Measurements from ENCODE around the gene JADE2.
A peak's percentile ranks its signal among the peaks of the same experiment; 100 is the strongest.

JADE2 gene

GRCh38 chr5:134530301-134531077 is 5.0 kb downstream of the JADE2 start:
- no peak for DNase-seq

DNA sequence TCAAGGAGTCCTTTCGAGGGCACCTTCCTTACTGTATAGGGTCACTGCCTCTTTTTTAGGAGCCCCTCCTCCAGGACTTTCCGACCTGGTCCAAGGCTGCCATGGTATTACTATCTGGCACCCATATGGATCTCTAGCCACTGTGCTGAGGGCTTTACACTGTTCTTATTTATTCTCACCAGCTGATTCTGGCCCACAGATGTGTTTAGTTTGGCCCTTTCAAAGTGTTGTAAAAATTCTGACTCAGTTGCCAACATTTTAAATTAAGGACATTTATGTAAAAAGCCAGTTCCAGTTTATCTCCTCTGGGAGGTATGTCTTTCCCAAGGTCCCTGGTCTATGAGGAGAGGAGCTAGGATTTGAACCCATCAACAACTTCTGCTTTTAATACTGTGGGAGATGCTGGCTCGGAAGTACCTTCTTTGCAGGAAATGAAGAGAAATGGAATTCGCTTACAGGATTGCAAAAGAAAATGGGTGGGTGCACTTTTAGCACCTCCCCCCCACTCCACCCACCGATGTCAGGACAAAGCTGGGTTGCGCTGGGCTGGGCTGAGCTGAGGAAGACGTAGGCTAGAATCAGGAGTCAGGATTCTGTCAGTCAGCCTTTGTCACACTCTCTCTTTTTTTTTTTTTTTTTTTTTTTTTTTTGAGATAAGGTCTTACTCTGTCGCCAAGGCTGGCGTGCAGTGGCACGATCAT is 7.8 kb downstream of the JADE2 start:
- DNase-seq = no peak

DNA sequence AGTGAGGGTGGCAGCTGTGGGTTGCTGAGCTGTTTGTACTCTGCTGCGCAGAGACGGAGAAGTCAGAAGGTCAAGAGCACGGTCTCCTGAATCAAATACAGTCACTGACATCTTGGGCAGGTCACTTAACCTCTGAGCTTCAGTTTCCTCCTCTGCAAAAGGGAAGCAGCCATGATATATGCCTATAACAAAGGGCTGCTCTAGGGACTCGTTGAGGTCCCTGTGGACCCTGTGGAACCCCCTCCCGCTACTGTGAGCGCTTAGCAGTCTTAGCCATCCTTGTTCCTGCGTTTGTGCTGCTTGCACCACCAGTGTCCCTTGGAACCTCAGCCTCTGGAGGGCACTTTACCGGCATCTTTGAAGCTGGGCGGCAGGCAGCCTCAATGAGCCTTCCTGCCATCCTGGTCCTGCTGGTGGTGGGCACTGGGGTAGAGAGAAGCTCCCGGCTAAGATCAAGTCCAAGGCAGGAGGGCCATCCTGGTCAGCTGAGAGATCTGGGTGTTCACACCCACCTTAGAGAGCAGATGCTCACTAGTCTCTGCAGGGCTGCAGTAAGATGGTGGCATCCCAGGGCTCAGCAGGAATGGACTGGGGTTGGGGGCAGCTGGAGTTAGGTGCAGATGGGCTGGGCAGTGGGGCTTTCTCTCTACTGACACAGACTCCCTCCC is 8.7 kb downstream of the JADE2 start:
- DNase-seq = peak; percentile 28

GRCh38 chr5:134534726-134535110 is 9.2 kb downstream of the JADE2 start:
- DNase-seq = peak; percentile 28

- DNase-seq = no peak
Measured at GRCh38 chr5:134536876-134537275, 11.4 kb downstream of the JADE2 start.

DNA sequence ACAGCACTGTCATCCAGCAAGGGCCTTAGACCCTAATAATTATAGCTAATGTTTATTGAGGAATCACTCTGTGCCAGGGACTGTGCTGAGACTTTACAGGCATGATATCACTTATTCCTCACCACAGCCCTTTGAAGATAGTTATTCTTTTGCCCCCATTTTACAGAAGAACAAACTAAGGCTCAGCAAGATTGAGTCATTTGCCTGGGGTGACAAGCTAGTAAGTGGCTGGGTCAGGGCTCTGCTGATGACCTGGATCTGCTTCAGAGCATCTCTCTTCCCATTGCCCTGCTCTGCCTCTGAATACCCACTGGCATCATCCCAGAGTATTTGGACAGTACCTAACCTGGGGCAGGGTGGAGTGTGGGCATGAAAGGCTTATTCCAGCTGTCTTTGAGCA is 11.8 kb downstream of the JADE2 start:
- no peak for DNase-seq

GRCh38 chr5:134538296-134538695 is 12.8 kb downstream of the JADE2 start:
- DNase-seq = no peak

DNA sequence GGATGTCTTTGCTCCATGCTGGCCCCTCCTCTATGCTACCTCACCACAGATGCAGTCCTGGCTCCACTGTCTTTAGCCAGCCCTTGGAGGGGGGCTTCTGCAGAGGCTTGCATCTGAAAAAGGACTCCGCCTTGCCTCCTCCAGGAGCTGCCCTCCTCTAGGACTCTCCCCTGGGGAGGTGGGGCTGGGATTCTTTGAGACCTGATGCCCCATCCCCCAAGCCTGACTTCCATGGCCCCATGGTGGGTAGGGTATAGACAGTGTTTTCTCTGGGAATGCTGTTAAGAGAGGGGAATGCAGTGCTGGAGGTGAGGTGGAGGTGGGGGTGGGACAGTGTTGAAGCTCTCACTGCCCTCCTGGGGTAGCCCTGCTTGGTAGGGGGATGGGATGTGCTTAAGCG is 14.3 kb downstream of the JADE2 start:
- no peak for DNase-seq

GRCh38 chr5:134540747-134541733 is 15.6 kb downstream of the JADE2 start:
- peak; percentile 83 for DNase-seq

DNA sequence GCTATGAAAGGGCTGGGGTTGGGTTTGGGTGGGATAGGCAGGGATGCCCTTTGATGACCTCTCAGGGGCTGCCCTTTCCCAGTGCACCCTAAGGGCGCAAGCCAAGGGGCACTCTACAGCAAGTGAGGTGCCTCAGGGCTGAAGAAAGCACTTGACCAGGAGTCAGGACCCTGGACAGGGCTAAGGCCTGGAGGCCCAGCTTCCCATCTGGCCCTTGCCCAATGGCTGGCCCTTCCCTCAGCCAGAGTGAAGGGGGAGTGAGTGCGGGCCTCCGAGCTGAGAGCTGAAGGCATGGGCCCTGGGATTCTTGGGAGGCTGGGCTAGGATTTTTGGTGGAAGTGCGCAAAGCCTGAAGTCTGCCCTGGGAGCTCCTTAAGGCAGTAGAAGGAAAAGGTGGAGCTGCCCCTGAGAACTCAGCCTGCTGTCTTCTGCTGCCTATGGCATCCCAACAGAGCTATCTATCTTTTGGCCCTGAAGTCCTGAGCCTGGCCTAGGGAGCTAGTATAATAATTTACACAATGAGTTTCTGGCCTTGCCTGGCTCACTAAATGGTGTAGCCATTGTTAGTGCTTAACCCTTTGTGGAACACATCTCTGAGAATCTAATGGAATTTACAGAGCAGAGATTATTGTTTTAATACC is 16.4 kb downstream of the JADE2 start:
- DNase-seq = no peak

- DNase-seq = no peak
Measured at GRCh38 chr5:134543820-134544614, 18.5 kb downstream of the JADE2 start.

DNA sequence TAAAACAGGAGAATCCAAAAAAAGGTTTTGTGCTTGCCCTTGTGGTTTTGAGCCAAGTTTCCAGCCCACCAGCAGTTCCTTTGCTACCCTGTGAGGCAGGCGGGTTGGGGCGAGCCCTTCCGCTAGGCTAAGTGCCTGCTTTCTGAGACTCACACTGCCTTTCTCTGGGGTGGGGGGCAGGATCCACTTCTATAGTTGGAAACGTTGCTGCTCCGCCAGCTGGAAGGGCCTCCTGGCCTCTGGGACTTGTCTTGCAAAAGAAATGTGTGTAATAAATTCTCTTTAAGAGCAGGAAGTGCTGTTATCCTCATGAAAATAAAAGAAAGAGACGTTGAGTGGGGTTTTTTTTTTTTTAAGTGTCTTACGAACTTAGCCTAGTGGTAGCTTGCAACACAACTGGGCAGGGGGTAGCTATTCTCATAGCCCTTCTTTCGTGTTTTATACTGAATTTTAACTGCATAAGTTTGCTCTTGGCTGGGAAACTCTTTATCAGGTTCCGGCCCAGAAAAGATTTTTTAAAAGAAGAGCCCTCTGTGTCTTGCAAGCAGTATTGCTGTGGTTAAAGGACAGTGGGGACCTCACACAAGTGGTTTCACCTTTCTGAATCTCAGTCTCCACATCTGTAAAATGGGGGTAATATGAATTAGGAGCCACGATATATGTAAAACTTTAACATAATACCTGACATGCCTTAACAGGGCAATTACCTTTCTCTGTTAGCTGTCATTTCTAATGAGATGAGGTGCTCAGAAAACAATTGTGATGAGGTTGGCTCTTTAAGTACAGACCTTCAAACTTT is 19.8 kb downstream of the JADE2 start:
- no peak for DNase-seq

DNA sequence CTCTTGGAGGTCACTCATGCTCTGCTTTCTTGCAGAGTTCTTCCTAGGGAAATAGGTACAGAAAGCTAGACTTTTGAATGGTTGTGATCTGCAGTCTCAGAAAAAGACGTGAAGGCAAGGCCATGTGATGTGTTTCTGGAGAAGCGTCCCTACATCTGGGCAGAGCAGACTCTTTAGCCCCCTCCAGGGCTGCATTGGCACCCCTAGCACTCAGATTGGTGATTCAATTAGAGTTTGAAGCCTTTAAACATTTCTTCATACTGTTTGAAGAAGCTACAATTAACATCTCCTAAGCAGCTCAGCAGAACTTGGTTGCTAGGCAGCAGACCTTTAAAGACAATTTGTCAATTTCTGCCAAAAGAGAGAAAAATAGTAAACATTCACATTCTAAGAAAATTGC is 21.6 kb downstream of the JADE2 start:
- DNase-seq = no peak

DNA sequence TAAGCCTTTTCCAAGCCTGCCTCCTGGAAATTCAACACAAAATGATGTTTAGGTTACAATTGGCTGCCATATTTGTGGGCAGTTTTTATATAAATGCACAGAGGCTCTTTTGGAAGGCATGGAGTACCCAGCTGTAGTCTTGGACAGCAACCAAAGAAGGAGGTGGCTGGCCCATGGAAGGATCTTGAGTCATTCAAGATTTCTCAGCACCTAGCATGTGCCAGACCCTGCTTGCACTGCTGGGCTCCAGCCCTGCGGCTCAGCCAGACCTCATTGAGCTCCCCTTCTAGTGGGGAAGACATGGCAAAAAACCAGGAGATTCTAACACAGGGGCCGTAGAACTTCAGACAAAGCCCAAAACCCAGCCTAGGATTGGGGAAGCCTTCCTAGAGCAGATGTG is 22.1 kb downstream of the JADE2 start:
- no peak for DNase-seq

GRCh38 chr5:134547999-134548658 is 22.7 kb downstream of the JADE2 start:
- DNase-seq = no peak

DNA sequence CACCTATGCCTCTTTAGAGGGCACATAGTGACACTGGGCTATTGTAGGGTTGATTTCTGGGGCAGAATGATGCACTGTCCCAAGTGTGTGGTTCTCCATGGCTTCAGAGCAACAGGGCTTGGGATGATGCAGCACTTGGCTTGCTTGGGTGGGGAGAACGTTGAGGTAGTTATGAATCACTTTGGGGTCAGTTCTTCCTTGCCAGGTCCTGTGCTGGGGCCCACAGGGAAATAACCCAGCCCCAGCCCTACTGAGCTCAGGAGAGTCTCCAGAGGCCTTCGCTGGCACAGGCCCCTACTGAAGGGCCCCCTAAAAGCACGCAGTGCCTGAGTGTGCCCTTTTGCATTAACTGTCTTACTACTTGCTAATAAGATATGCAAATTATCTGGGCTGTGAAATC is 24.2 kb downstream of the JADE2 start:
- no peak for DNase-seq

DNA sequence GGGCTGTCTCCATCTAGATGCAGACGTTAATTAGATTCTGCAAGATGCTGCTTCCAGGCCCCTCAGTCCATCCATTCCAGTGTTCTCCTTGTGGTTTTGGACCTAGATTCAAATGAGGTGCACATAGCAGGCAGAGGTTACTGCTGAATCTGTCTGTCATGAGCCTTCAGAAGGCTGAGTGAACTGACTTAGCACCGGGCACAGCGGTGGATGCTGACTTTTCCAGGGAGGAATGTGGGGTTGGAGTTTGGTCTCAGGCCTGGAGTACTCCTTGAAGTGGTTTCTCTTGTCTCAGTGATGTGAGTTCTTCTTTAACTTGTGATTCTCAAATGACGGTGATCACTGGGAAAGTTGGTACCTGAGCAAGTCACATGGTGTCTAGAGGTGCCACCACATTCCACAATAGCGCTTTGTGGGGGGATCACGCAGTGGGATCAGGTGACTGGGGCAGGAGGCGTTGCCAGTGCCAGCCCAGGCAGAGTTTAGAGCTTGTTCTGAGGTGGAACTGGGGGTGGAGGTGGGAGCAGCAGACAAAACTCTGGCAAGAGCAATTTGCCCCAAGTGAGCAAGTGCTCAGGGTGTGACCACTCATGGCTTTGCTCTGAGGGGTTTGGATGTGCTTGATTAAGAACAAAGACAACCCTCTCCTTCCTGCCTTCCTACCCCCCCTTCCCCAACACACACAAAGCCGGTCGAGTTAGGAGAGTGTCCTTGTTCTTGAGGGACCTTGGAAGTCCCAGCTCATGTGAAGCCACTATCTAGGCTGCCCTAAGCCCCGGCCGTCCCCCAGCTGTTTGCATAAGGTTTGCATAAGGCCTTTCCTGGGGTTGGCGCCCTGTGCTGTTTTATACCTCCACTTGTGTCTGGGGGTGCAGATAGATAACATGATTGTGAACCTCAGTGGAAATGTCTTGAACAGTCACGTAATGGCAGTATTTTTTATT is 25.1 kb downstream of the JADE2 start:
- no peak for DNase-seq

- no peak for DNase-seq
Measured at GRCh38 chr5:134551901-134552300, 26.4 kb downstream of the JADE2 start.

GRCh38 chr5:134552301-134552700 is 26.8 kb downstream of the JADE2 start:
- DNase-seq = no peak

All from NCI-H510A treated with DMSO at 0.1 percent for 48 hours (cell line).